ENCODE measurements around the gene OR2J2. TPM values are rescaled to one million over a fixed set of nuclear protein-coding genes. Genes with fewer than 3 reads are reported as not detected.
"Not testable (repeated sequence)": the region's sequence is repeated elsewhere in the genome, so short reads cannot be mapped to it uniquely, and the experiment has no call there.

Gene OR2J2
- total and polyA plus RNA-seq, 12 donors = not detected

GRCh38 chr6:29200767-29201662 is 30.3 kb downstream of the OR2J2 start:
- intact Hi-C loops (cut with DNase I) = no loop called here
- no peak for TF ChIP-seq CTCF (IDR thresholded peaks at IDR 0.05)
- TF ChIP-seq POLR2A (IDR thresholded peaks at IDR 0.05) = no peak
- WGBS, 4 donors = 81 to 93% (median 83%) methylated on average over 5 to 22 of the region's 22 CpGs
- no peaks in the 10 kb centered on the region for H3K9me3 ChIP-seq (replicated peaks in 1 of 3)
- no peaks in the 10 kb centered on the region for H3K27me3 ChIP-seq
- H3K4me3 ChIP-seq = no peak overlapping the region
- H3K4me1 ChIP-seq (replicated peaks in 1 of 2) = no peaks in the 10 kb centered on the region
- DNase-seq = no peak
- H3K27ac ChIP-seq = no peak overlapping the region
- H3K36me3 ChIP-seq (replicated peaks in 1 of 2) = no peaks in the 10 kb centered on the region

DNA sequence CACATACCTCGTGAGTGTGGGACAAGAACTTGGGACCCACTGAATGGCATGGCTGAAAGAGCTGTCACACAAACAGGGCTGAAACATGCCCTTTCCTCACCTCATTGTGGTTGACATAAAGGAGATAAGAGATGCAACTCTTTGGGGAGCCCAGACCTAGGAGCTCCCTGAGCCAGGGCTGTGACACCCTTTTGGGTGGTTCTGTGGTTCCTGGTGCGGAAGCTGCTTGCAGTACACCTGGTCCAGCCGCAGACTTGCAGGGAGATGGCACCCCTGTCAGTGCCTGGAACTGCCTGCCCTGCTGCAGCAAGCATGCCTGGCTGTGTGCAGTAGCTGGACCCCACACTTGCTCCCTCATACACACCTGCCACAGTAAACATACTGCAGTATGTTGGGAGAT is 31.3 kb downstream of the OR2J2 start:
- no peak overlapping the region for H3K27ac ChIP-seq
- no peak for TF ChIP-seq POLR2A (IDR thresholded peaks at IDR 0.05)
- no peak for TF ChIP-seq CTCF (IDR thresholded peaks at IDR 0.05)
- no peak for DNase-seq
- no peaks in the 10 kb centered on the region for H3K9me3 ChIP-seq (replicated peaks in 1 of 3)
- H3K4me1 ChIP-seq (replicated peaks in 1 of 2) = no peaks in the 10 kb centered on the region
- no peaks in the 10 kb centered on the region for H3K36me3 ChIP-seq (replicated peaks in 1 of 2)
- no peak overlapping the region for H3K4me3 ChIP-seq
- intact Hi-C loops (cut with DNase I) = no loop called here
- H3K27me3 ChIP-seq = no peaks in the 10 kb centered on the region
- whole genome bisulfite sequencing, 4 donors = 66 to 83% (median 75%) methylated on average over 3 of the region's 3 CpGs

- no peak overlapping the region for H3K4me3 ChIP-seq
- TF ChIP-seq CTCF (IDR thresholded peaks at IDR 0.05) = no peak
- no peak overlapping the region for H3K27ac ChIP-seq
- no peaks in the 10 kb centered on the region for H3K4me1 ChIP-seq (replicated peaks in 1 of 2)
- H3K9me3 ChIP-seq (replicated peaks in 1 of 3) = no peaks in the 10 kb centered on the region
- intact Hi-C loops (cut with DNase I) = no loop called here
- WGBS, 4 donors = 79 to 88% (median 81%) methylated on average over 2 of the region's 2 CpGs
- DNase-seq = no peak
- H3K36me3 ChIP-seq (replicated peaks in 1 of 2) = no peaks in the 10 kb centered on the region
- no peaks in the 10 kb centered on the region for H3K27me3 ChIP-seq
These were observed 40.8 kb downstream of the OR2J2 start for GRCh38 chr6:29211488-29211887.

- Histone ChIP-seq H3K27me3 (no peaks in the 10 kb centered on the region), H3K9me3 (replicated peaks in 1 of 3) (no peaks in the 10 kb centered on the region), H3K4me1 (replicated peaks in 1 of 2) (no peaks in the 10 kb centered on the region), H3K36me3 (replicated peaks in 1 of 2) (no peaks in the 10 kb centered on the region), H3K4me3 (no peak overlapping the region), H3K27ac (no peak overlapping the region)
- TF ChIP-seq POLR2A (IDR thresholded peaks at IDR 0.05) (no peak), CTCF (IDR thresholded peaks at IDR 0.05) (no peak)
- no peak for DNase-seq
- intact Hi-C loops (cut with DNase I) = no loop called here
These were observed 45.8 kb downstream of the OR2J2 start for GRCh38 chr6:29216528-29216927.

DNA sequence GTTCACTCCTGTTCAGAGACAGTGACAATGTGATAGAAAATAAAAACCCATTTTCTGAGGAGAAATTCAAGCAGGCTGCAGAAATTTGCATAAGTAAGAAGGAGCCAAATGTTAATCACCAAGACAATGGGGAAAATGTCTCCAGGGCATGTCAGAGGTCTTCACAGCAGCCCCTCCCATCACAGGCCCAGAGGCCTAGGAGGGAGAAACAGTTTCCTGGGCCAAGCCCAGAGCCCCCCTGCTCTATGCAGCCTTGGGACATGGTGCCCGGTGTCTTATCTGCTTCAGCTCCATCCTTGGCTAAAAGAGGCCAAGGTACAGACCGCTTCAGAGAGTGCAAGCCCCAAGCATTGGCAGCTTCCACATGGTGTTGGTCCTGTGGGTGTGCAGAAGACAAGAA is 46.5 kb downstream of the OR2J2 start:
- WGBS, 4 donors = 17 to 82% (median 68%) methylated on average over 1 to 2 of the region's 2 CpGs
- H3K9me3 ChIP-seq (replicated peaks in 1 of 3); H3K36me3 ChIP-seq (replicated peaks in 1 of 2); intact Hi-C loops (cut with DNase I); H3K27me3 ChIP-seq; DNase-seq; H3K4me3 ChIP-seq; H3K4me1 ChIP-seq (replicated peaks in 1 of 2); H3K27ac ChIP-seq: not testable (repeated sequence)

GRCh38 chr6:29218056-29218455 is 47.3 kb downstream of the OR2J2 start:
- DNase-seq; H3K4me3 ChIP-seq; H3K36me3 ChIP-seq (replicated peaks in 1 of 2); H3K27me3 ChIP-seq; H3K9me3 ChIP-seq (replicated peaks in 1 of 3); H3K4me1 ChIP-seq (replicated peaks in 1 of 2); H3K27ac ChIP-seq; intact Hi-C loops (cut with DNase I): not testable (repeated sequence)
- WGBS, 4 donors = 44 to 62% (median 56%) methylated on average over 1 of the region's 1 CpG

Measured in adrenal gland (tissue), 12 donors.